GM18517 (cell line): ENCODE measurements around the gene GPR142.
"Not testable (repeated sequence)": the region's sequence is repeated elsewhere in the genome, so short reads cannot be mapped to it uniquely, and the experiment has no call there.

Source experiments
- ATAC-seq: cut with Tn5 transposase; IDR thresholded peaks from one replicate; pipeline ENCODE4 v1.9.1; 2021; ENCODE audit warnings: mild to moderate bottlenecking, moderate library complexity; ENCODE audit not compliant: unreplicated experiment

The GPR142 gene

DNA sequence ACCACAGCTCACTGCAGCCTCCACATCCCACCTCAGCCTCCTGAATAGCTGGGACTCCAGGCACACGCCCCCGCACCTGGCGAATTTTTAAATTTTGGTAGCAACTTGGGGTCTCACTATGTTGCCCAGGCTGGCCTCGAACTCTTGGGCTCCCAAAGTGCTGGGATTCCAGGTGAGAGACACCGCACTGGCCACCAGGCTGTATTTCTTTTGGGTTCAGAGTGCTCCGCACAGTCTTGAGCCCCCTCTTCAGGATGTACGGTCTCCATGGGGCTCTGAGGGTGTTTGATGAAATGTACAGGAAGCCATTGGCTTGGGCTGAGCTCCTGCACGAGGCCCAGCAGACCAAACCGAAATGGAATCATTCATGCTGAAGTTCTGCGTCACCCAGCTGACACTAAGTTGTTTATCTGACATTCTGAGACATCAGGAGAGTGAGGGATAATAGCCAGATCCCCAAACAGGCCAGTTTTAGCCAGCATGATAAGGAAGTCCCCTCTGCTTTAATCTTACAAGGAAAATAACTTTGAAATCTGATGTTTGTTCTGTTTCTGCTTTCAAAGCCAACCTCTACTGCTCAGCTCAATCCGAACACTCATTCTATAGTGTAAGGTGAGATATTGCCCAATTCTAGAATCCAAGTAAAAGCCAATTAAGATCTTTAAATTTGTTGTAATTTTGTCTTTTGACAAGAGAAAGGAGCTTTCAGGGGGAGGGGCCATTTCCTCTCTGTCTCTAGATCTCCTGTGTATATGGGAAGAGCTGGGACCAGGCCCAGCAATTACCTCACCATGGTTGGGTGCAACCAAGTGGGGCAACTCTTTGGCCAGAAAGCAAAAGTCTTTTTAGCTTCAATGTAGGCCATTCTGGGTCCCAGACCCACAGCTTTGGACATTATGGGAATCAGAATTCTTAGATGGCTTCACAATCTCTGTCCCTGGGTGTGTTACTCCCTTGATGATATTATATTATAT lies 23.7 kb downstream of the GPR142 start:
- ATAC-seq, result no peak

GRCh38 chr17:74391771-74392170 lies 24.5 kb downstream of the GPR142 start:
- no peak for ATAC-seq

- ATAC-seq, result no peak
Observed at GRCh38 chr17:74392848-74393247, 25.5 kb downstream of the GPR142 start.

DNA sequence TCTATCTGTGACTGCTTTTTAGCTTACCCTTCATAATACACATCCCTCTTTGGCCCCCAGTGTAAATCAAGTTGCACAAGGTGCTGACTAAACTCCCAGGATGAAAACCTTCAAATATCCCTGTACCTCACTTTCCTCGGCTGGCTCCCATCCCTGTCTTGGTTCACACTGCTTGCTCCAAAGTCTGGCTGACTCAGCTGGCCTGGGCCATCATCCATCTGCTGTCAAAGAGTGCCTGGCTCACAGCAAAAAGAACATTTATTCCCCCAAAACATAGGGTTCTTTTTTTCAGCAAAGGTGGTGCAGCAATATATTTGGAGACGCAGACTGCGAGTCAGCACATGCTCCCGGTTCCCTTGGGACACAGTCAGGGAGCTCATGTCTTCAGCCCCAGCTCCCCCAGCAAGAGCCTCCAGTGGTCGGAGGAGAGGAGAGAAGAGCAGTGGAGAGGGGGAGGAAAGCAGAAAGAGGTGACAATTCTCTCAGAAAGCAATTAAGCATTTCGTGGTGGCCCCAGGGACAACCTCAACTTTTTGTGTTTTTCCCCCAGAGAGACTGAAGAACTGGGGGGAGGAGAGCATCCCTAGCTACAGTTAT lies 26.1 kb downstream of the GPR142 start:
- ATAC-seq, result no peak

- ATAC-seq, result no peak
Observed at GRCh38 chr17:74394275-74394950, 27.1 kb downstream of the GPR142 start.

GRCh38 chr17:74394977-74395376 lies 27.7 kb downstream of the GPR142 start:
- ATAC-seq, result no peak

GRCh38 chr17:74396567-74396966 lies 29.3 kb downstream of the GPR142 start:
- ATAC-seq, result no peak

DNA sequence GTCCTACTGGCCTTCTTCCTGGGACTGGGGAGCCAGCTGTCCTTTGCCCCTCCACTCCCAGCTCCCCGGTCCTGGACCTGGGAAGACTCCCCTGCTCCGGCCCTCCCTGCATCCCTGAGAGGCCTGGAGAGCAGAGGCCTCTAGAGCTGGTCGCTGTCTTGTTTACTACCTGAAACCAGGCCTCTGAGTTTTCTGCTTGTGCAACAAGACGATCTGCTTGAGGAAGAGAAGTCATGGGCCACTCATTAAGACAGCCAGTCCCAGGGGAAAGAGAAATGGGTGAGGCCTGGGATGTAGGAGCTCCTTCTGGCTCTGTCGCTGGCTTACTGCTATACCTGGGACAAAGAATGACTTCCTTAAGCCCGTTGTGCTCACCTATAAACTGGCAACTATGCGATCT lies 34.7 kb downstream of the GPR142 start:
- no peak for ATAC-seq

- no peak for ATAC-seq
Observed at GRCh38 chr17:74403512-74404137, 36.3 kb downstream of the GPR142 start.

DNA sequence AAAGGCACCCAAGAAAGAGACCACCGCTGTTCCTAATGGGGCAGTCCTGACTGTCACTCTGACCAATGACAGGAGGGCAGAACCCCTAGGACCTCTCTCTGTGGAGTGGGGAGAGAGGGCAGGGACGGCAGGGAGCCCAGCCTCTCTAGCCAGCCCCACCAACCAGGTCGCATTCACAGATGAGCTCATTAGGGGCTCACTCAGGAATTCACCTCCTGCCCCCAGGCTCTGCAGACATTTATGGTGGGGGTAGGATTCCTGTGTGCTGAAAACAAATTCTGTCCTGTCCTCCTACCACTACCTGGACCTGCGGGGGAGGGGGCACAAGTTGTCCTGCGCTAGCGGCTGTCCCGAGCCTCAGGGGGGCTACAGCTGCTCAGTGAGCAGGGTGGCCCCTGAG lies 36.9 kb downstream of the GPR142 start:
- no peak for ATAC-seq

DNA sequence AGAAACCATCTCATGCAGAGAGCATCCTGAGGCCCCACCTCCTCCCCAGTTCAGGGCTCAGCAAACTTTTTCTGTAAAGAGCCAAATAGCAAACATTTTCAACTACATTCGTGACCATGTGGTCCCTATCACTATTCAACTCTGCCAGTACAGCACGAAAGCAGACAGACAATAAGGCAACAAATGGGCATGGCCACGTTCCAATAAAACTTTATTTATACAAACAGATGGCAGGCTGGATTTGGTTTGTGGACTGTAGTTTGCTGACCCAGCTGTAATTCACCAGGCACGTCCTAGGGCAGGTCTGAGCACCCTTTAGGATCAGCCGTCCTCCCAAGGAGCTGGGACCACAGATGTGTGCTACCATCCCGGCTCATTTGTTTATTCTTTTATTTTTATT lies 37.5 kb downstream of the GPR142 start:
- no peak for ATAC-seq

- ATAC-seq, result not testable (repeated sequence)
Observed at GRCh38 chr17:74405311-74405710, 38.0 kb downstream of the GPR142 start.

- no peak for ATAC-seq
Observed at GRCh38 chr17:74407384-74407783, 40.1 kb downstream of the GPR142 start.

DNA sequence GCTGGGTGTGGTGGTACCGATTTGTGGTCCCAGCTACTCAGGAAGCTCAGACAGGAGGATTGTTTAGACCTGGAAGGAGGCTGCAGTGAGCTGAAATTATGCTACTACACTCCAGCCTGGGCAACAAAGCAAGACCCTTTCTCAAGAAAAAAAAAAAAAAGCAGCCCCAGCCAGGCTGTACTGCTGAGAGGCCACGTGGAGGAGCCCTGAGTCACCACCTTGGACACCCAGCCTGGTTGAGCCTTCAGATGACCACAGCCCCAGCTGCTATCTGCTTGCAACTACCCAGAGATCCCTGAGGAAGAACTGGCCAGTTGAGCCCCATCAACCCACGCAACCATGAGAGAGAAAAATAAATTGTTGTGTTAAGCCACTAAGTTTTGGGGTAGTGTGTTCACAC lies 41.0 kb downstream of the GPR142 start:
- no peak for ATAC-seq

DNA sequence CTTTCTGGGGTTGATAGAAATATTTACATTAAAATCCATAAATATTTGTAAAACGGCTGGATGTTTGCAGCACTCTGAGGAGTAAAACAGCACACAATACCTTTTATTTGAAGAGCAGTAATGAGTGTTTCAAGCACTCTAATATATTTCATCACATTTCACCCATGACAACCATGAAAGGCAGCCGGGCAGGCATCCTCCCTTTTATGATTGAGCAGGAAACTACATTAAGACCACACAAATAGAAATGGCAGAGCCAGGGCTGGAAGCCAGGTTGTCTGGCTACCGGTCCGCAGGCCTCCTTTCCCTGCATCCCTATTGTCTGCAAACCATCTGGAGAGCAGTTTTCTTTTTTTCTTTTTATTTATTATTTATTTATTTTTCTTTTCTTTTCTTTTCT lies 41.5 kb downstream of the GPR142 start:
- no peak for ATAC-seq

DNA sequence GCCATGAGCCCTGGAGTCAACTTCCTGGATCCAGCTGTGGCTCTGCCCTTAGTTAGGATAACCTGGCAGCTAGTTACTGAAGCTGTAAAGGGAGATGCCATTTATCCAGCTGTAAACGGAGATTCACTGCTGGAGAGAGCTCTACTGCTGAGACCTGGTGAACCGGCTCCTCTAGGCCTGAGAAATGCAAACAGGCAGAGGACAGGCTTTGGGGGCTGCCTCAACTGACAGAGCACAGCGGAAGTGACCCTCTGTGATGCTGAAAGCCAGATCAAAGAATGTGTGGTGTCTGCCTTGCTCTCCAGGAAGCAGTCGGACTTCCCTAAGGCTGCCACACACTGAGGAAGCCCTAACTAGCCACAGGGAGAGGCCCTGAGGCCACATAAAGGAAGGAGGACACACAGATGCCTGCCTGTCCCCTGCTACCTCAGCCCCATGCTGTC lies 42.7 kb downstream of the GPR142 start:
- ATAC-seq, result no peak

DNA sequence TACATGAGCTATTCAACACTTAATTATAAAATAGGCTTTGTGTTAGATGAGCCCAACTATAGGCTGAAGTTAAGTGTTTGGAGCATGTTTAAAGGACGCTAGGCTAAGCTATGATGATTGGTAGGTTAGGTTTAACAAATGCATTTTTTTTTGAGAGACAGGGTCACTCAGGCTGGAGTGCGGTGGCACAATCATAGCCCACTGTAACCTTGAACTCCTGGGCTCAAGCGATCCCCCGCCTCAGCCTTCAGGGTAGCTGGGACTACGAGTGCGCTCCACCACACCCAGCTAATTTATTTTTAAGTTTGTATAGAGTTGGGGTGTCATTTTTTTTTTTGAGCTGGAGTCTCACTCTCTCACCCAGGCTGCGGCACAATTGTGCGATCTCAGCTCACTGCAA lies 45.3 kb downstream of the GPR142 start:
- no peak for ATAC-seq

- ATAC-seq, result no peak
Observed at GRCh38 chr17:74413491-74413890, 46.2 kb downstream of the GPR142 start.

GRCh38 chr17:74414510-74414909 lies 47.2 kb downstream of the GPR142 start:
- ATAC-seq, result no peak

DNA sequence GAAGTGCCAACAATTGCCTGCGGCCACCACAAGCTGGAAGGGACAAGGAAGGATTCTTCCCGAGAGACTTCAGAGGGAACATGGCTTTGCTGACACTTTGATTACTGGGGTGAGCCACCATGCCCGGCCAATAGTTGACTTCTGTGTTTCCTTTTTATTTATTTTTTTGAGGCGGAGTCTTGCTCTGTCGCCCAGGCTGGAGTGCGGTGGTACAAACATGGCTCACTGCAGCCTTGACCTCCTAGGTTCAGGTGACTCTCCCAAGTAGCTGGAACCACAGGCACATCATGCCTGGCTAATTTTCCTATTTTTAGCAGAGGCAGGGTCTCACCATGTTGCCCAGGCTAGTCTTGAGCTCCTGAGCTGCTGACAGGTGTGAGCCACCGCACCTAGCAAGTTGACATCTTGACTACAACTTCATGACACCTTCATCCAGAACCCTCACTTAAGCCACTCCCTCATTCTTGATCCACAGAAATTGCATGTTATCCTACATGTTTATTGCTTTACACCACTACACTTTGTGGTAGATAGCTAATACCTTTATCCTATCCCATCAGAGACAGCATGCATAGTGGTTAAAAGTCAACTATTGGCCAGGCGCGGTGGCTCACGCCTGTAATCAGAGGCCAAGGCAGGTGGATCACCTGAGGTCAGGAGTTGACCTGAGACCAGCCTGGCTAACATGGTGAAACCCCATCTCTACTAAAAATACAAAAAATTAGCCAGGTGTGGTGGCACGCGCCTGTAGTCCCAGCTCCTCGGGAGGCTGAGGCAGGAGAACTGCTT lies 48.5 kb downstream of the GPR142 start:
- ATAC-seq, result no peak
